Endothelial cell of umbilical vein (primary cell): Measurements from ENCODE around the gene ASMT. TPM values are rescaled to one million over a fixed set of nuclear protein-coding genes. Genes with fewer than 3 reads are reported as not detected.

ENCODE experiments used
- BruUV-seq: library from RNA; stranded (reverse); fragments of 400-500 nt; replicated peaks from 2 replicates; lab custom pipeline; 2021; lab: Mats Ljungman, UMichigan
- CTCF ChIA-PET: fragments of 300-600, 350-600 bp; sonication (Branson Sonifier 250); formaldehyde crosslinking; loops from one replicate; lab custom pipeline; 2021; ENCODE audit warnings: antibody characterized with exemption, inconsistent platforms; lab: Charles Lee
- POLR2A ChIA-PET: fragments of 300-600, 350-600 bp; sonication (Branson Sonifier 250); formaldehyde crosslinking; loops from one replicate; lab custom pipeline; 2021; ENCODE audit warnings: antibody characterized with exemption, inconsistent platforms; lab: Charles Lee
- DNase-seq: peaks from one replicate; pipeline ENCODE4 v3.0.0-alpha.2; 2011; ENCODE audit warnings: low read depth, low spot score
- FAIRE-seq: peaks from 2 replicates; lab custom pipeline; 2011; peaks lifted over from hg19 to GRCh38; lab: Jason Lieb, UNC
- H2AFZ ChIP-seq: 2 replicates; pipeline ENCODE4 v1.6.0; 2012; ENCODE audit warnings: low read depth, low read length, control low read depth, inconsistent platforms
- H3K27ac ChIP-seq: 2 replicates; pipeline ENCODE4 v1.5.1; 2011; ENCODE audit warnings: low read depth, mild to moderate bottlenecking, control low read depth, low read length, moderate library complexity; ENCODE audit not compliant: insufficient read depth
- H3K27me3 ChIP-seq, 2 experiments: 2 replicates each; pipeline versions ENCODE4 v1.6.0 to v1.6.1; 2011; ENCODE audit warnings: low read length in 2 of 2, mixed read lengths in 1 of 2; ENCODE audit not compliant: control insufficient read depth in 2 of 2, insufficient read depth in 2 of 2
- H3K36me3 ChIP-seq, 2 experiments: 2 replicates in 1 of 2; 3 replicates in 1 of 2; pipeline ENCODE4 v1.5.1; 2011; ENCODE audit warnings: low read length in 2 of 2, mild to moderate bottlenecking in 1 of 2, moderate library complexity in 1 of 2; ENCODE audit not compliant: control insufficient read depth in 2 of 2, insufficient read depth in 2 of 2; ENCODE audit errors: extremely low read depth in 1 of 2
- H3K4me1 ChIP-seq: 3 replicates; pipeline ENCODE4 v1.5.1; 2011; ENCODE audit warnings: mild to moderate bottlenecking, low read length; ENCODE audit not compliant: control insufficient read depth, insufficient read depth; ENCODE audit errors: extremely low read depth
- H3K4me2 ChIP-seq: 2 replicates; pipeline ENCODE4 v1.6.1; 2011; ENCODE audit warnings: low read length, control low read depth, mixed read lengths; ENCODE audit not compliant: insufficient read depth
- H3K4me3 ChIP-seq, 3 experiments: fragments of 200-600 bp in 1 of 3; sonication (generic), shearing (Covaris generic) in 1 of 3; replicated peaks in 1 of 3; 2 replicates each; pipeline ENCODE4 v1.5.1; 2011 to 2016; ENCODE audit warnings: control low read depth in 3 of 3, low read length in 3 of 3, mild to moderate bottlenecking in 2 of 3, inconsistent platforms in 1 of 3, low read depth in 1 of 3, moderate library complexity in 1 of 3; ENCODE audit not compliant: insufficient read depth in 1 of 3
- H3K79me2 ChIP-seq: 2 replicates; pipeline ENCODE4 v1.6.0; 2012; ENCODE audit warnings: low read length, inconsistent platforms; ENCODE audit not compliant: control insufficient read depth, insufficient read depth
- H3K9ac ChIP-seq: replicated peaks from 2 replicates; pipeline ENCODE3; 2011; ENCODE audit warnings: low read length, control low read depth; ENCODE audit not compliant: insufficient read depth; ENCODE audit errors: extremely low read depth
- H3K9me1 ChIP-seq: replicated peaks from 3 replicates; pipeline ENCODE4 v1.6.0; 2011; ENCODE audit warnings: mild to moderate bottlenecking, low read length; ENCODE audit not compliant: control insufficient read depth, insufficient read depth; ENCODE audit errors: extremely low read depth
- H3K9me3 ChIP-seq: replicated peaks from 2 replicates; pipeline ENCODE4 v1.5.1; 2012; ENCODE audit warnings: low read length, inconsistent platforms; ENCODE audit not compliant: control insufficient read depth, insufficient read depth
- H4K20me1 ChIP-seq: replicated peaks from 2 replicates; pipeline ENCODE3; 2011; ENCODE audit warnings: mild to moderate bottlenecking, low read length; ENCODE audit not compliant: control insufficient read depth, insufficient read depth; ENCODE audit errors: extremely low read depth
- CTCF ChIP-seq, 2 donors: IDR thresholded peaks; 1 replicate in 1 of 2; 2 replicates in 1 of 2; pipeline ENCODE4 v1.5.1; 2011; ENCODE audit warnings: low read length in 2 of 2, mild to moderate bottlenecking in 2 of 2, moderate library complexity in 2 of 2, control low read depth in 1 of 2, inconsistent platforms in 1 of 2, low read depth in 1 of 2; ENCODE audit not compliant: insufficient read depth in 1 of 2; ENCODE audit errors: extremely low read depth in 1 of 2
- EZH2 ChIP-seq: IDR thresholded peaks from 2 replicates; pipeline ENCODE4 v1.6.1; 2012; ENCODE audit warnings: borderline replicate concordance, low read depth, mild to moderate bottlenecking, moderate library complexity, low read length, inconsistent platforms; ENCODE audit not compliant: severe bottlenecking
- FOS ChIP-seq: IDR thresholded peaks from 2 replicates; pipeline ENCODE4 v1.6.1; 2011; ENCODE audit warnings: mild to moderate bottlenecking, low read length, moderate library complexity, borderline replicate concordance; ENCODE audit not compliant: insufficient read depth
- GATA2 ChIP-seq: IDR thresholded peaks from 2 replicates; pipeline ENCODE4 v1.7.0; 2011; ENCODE audit warnings: low read depth, mild to moderate bottlenecking, moderate library complexity, mixed read lengths, low read length; ENCODE audit not compliant: insufficient read length, insufficient read depth
- JUN ChIP-seq: IDR thresholded peaks from 2 replicates; pipeline ENCODE4 v1.6.1; 2011; ENCODE audit warnings: borderline replicate concordance, low read depth; ENCODE audit not compliant: insufficient read length, insufficient read depth
- MAX ChIP-seq: IDR thresholded peaks from 2 replicates; pipeline ENCODE4 v1.6.1; 2011; ENCODE audit not compliant: insufficient read depth, insufficient read length
- MYC ChIP-seq: IDR thresholded peaks from one replicate; pipeline ENCODE4 v1.6.1; 2011; ENCODE audit warnings: mild to moderate bottlenecking, low read depth, low read length
- POLR2A ChIP-seq: IDR thresholded peaks from 2 replicates; pipeline ENCODE4 v1.6.1; 2012; ENCODE audit warnings: low read depth, mild to moderate bottlenecking, control low read depth, low read length
- POLR2AphosphoS5 ChIP-seq: IDR thresholded peaks from 2 replicates; pipeline ENCODE4 v1.6.1; 2012; ENCODE audit warnings: low read depth, mild to moderate bottlenecking, control low read depth, low read length, moderate library complexity; ENCODE audit not compliant: insufficient read depth
- dilution Hi-C: fragments of 300-500 bp; cut with MboI; formaldehyde crosslinking; loops from one replicate; pipeline ENCODE4 v1.15.0; 2019; ENCODE audit warnings: low sequenced_read_pairs; ENCODE audit not compliant: extremely low pct_ligation_motif_present
- intact Hi-C: fragments of 100-400 bp; cut with micrococcal nuclease; formaldehyde crosslinking; loops from one replicate; pipeline ENCODE4 v1.10.0; 2022
- polyA plus RNA-seq, 4 experiments: library from polyadenylated mRNA; depleted of rRNA in 3 of 4; stranded (reverse) in 3 of 4; unstranded in 1 of 4; fragments of >200 nt; gene quantifications; 2 replicates each; pipeline versions ENCODE4 v1.2.1 to v1.2.3, GENCODE V29; 2011 to 2012; ENCODE audit warnings: missing spikeins in 1 of 4
- total RNA-seq: library from RNA; stranded (reverse); gene quantifications from 2 replicates; pipeline ENCODE4 v1.2.3, GENCODE V29; 2021

Gene ASMT
- total and polyA plus RNA-seq, 2 donors (not counting 3 experiments of a cell fraction or from before 2014, with no cell fraction given): not detected

- CTCF ChIA-PET: no interaction called here
- DNase-seq (no peak), FAIRE-seq (no peak)
- intact Hi-C loops: no loop called here
- no peak overlapping the region for H3K27ac ChIP-seq
- BruUV-seq: no TSS peak
- H3K4me1 ChIP-seq: no peaks in the 10 kb centered on the region
- no peaks in the 10 kb centered on the region for H3K9me3 ChIP-seq
- H3K4me2 ChIP-seq: no peak overlapping the region
- H2AFZ ChIP-seq: no peak overlapping the region
- TF ChIP-seq MAX: no peak
- TF ChIP-seq EZH2: no peak
- TF ChIP-seq CTCF (IDR thresholded peaks at IDR 0.05; ENCODE audit: extremely low read depth in 1 of 2, insufficient read depth in 1 of 2, low read depth in 1 of 2, low read length in 2 of 2): no peak
- TF ChIP-seq JUN: no peak
- TF ChIP-seq POLR2A: no peak
- TF ChIP-seq GATA2: no peak
- no peak for TF ChIP-seq FOS
- no peak for TF ChIP-seq MYC
- TF ChIP-seq POLR2AphosphoS5: no peak
- H3K9me1 ChIP-seq: no peaks in the 10 kb centered on the region
- POLR2A ChIA-PET: no interaction called here
- dilution Hi-C loops: no loop called here
- H3K36me3 ChIP-seq: peaks cover 26 to 58% of the 10 kb centered on the region in 2 experiments
- no peak overlapping the region for H3K9ac ChIP-seq
- no peak overlapping the region for H3K4me3 ChIP-seq
- H3K79me2 ChIP-seq: peaks cover 15% of the 10 kb centered on the region
- H3K27me3 ChIP-seq: no peaks in the 10 kb centered on the region
- no peaks in the 10 kb centered on the region for H4K20me1 ChIP-seq
These were observed 14.3 kb upstream of the ASMT start for GRCh38 chrX:1600406-1601050.
